Measurements from ENCODE around the gene FHAD1. TPM values are rescaled to one million over a fixed set of nuclear protein-coding genes. Genes with fewer than 3 reads are reported as not detected.

FHAD1 gene
- total and polyA plus RNA-seq, 2 donors (not counting 3 experiments of a cell fraction or from before 2014, with no cell fraction given): 0.04 to 0.69 TPM

GRCh38 chr1:15314328-15315281 lies 67.6 kb downstream of the FHAD1 start:
- H3K4me3 ChIP-seq (replicated peaks in 1 of 3; ENCODE audit: insufficient read depth in 1 of 3, low read depth in 1 of 3, low read length in 3 of 3): no peak overlapping the region
- H3K27ac ChIP-seq (ENCODE audit: insufficient read depth, low read depth, low read length): no peak overlapping the region
- no peaks in the 10 kb centered on the region for H3K36me3 ChIP-seq (ENCODE audit: control insufficient read depth in 2 of 2, extremely low read depth in 1 of 2, insufficient read depth in 2 of 2, low read length in 2 of 2)
- H3K4me1 ChIP-seq (ENCODE audit: control insufficient read depth, extremely low read depth, insufficient read depth, low read length): no peaks in the 10 kb centered on the region
- FAIRE-seq: no peak
- no peaks in the 10 kb centered on the region for H3K9me1 ChIP-seq (replicated peaks; ENCODE audit: control insufficient read depth, extremely low read depth, insufficient read depth, low read length)
- no peak overlapping the region for H3K9ac ChIP-seq (replicated peaks; ENCODE audit: extremely low read depth, insufficient read depth, low read length)
- no peak overlapping the region for H2AFZ ChIP-seq (ENCODE audit: low read depth, low read length)
- no peaks in the 10 kb centered on the region for H3K27me3 ChIP-seq (ENCODE audit: control insufficient read depth in 2 of 2, insufficient read depth in 2 of 2, low read length in 2 of 2)
- no peak for TF ChIP-seq GATA2 (IDR thresholded peaks at IDR 0.05; ENCODE audit: insufficient read depth, insufficient read length, low read depth, low read length)
- TF ChIP-seq CTCF (IDR thresholded peaks at IDR 0.05; ENCODE audit: extremely low read depth in 1 of 2, insufficient read depth in 1 of 2, low read depth in 1 of 2, low read length in 2 of 2): no peak
- TF ChIP-seq POLR2A (IDR thresholded peaks at IDR 0.05; ENCODE audit: low read depth, low read length): no peak
- TF ChIP-seq POLR2AphosphoS5 (IDR thresholded peaks at IDR 0.05; ENCODE audit: insufficient read depth, low read depth, low read length): no peak
- no peak for TF ChIP-seq JUN (IDR thresholded peaks at IDR 0.05; ENCODE audit: borderline replicate concordance, insufficient read depth, insufficient read length, low read depth)
- TF ChIP-seq MAX (IDR thresholded peaks at IDR 0.05; ENCODE audit: insufficient read depth, insufficient read length): no peak
- no peak for TF ChIP-seq EZH2 (IDR thresholded peaks at IDR 0.05; ENCODE audit: borderline replicate concordance, low read depth, low read length, severe bottlenecking)
- TF ChIP-seq FOS (IDR thresholded peaks at IDR 0.05; ENCODE audit: borderline replicate concordance, insufficient read depth, low read length): no peak
- no peak for TF ChIP-seq MYC (IDR thresholded peaks at IDR 0.05; ENCODE audit: low read depth, low read length)
- H3K9me3 ChIP-seq (replicated peaks; ENCODE audit: control insufficient read depth, insufficient read depth, low read length): no peaks in the 10 kb centered on the region
- intact Hi-C loops (cut with micrococcal nuclease) (no loop called here), dilution Hi-C loops (cut with MboI; ENCODE audit: extremely low pct_ligation_motif_present, low sequenced_read_pairs) (no loop called here)
- H3K79me2 ChIP-seq (ENCODE audit: control insufficient read depth, insufficient read depth, low read length): no peaks in the 10 kb centered on the region
- DNase-seq (ENCODE audit: low read depth, low spot score): no peak
- POLR2A ChIA-PET: no interaction called here
- H3K4me2 ChIP-seq (ENCODE audit: insufficient read depth, low read length): no peak overlapping the region
- H4K20me1 ChIP-seq (replicated peaks; ENCODE audit: control insufficient read depth, extremely low read depth, insufficient read depth, low read length): no peaks in the 10 kb centered on the region
- CTCF ChIA-PET: interaction anchor here (1.6 to 1.7 kb wide), 2 partner anchors 9 to 117 kb away, joined by 6 to 7 read pairs; no protein-coding TSS in a partner anchor
- no TSS peak for BruUV-seq (replicated peaks)

Data from endothelial cell of umbilical vein (primary cell).